GM23248 (cell line): Measurements from ENCODE around the gene AGPAT3.

ENCODE experiments used
- EZH2 ChIP-seq: fragments of 200-600 bp; sonication (generic); IDR thresholded peaks from 2 replicates; pipeline ENCODE4 v1.6.1; 2018; ENCODE audit warnings: antibody characterized with exemption, mild to moderate bottlenecking; ENCODE audit not compliant: insufficient read depth, poor library complexity, severe bottlenecking
- EZH2phosphoT487 ChIP-seq: fragments of 200-600 bp; sonication (generic); IDR thresholded peaks from 2 replicates; pipeline ENCODE4 v1.6.1; 2018; ENCODE audit warnings: antibody characterized with exemption, moderate library complexity, mild to moderate bottlenecking, low read depth; ENCODE audit not compliant: insufficient read depth

DNA sequence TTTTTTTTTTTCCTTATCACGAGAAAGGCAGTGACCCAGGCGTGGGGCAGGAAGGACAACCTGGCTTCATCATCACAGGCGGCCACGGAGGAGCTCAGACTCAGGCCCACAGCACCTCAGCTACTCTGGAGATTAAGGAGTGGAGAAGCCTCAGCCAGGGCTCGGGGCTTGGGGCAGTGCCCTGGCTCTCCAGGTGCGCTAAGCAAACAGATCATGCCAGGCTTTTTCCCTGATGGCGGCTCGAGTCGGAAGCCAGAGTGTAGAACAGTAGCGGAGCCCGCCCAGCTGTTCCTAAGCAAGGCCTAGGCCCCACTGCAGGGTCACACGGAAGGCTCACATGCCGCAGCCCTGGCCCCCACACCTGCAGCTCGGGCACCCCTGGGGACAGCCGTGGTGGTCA, 70.7 kb downstream of the AGPAT3 start:
- no peak for TF ChIP-seq EZH2
- no peak for TF ChIP-seq EZH2phosphoT487
